Measurements from ENCODE around the gene FOXJ1. TPM values are rescaled to one million over a fixed set of nuclear protein-coding genes. Genes with fewer than 3 reads are reported as not detected.

FOXJ1 gene
- total RNA-seq, 1 donor from 2014 or later = 19.0 TPM

GRCh38 chr17:76106703-76107102 is 34.3 kb downstream of the FOXJ1 start:
- TF ChIP-seq CTCF (IDR thresholded peaks at IDR 0.05; ENCODE audit: unreplicated experiment) = no peak
- Mint-ChIP-seq H3K27ac (peak overlapping the region; percentile 96), H3K36me3 (ENCODE audit: insufficient read depth) (no peaks in the 10 kb centered on the region), H3K27me3 (no peaks in the 10 kb centered on the region), H3K9me3 (ENCODE audit: low read depth) (no peaks in the 10 kb centered on the region), H3K4me1 (ENCODE audit: low read depth) (peaks cover 22% of the 10 kb centered on the region), H3K4me3 (ENCODE audit: low read depth) (no peak overlapping the region)
- no peak for DNase-seq (ENCODE audit: low spot score, unreplicated experiment)

GRCh38 chr17:76104896-76105231 is 36.2 kb downstream of the FOXJ1 start:
- Mint-ChIP-seq H3K27ac (no peak overlapping the region), H3K27me3 (no peaks in the 10 kb centered on the region), H3K36me3 (ENCODE audit: insufficient read depth) (peaks cover 9% of the 10 kb centered on the region), H3K4me1 (ENCODE audit: low read depth) (peaks cover 23% of the 10 kb centered on the region), H3K4me3 (ENCODE audit: low read depth) (peak overlapping the region; percentile 37), H3K9me3 (ENCODE audit: low read depth) (no peaks in the 10 kb centered on the region)
- DNase-seq (ENCODE audit: low spot score, unreplicated experiment) = no peak
- TF ChIP-seq CTCF (IDR thresholded peaks at IDR 0.05; ENCODE audit: unreplicated experiment) = no peak

- no peaks in the 10 kb centered on the region for H3K9me3 Mint-ChIP-seq (ENCODE audit: low read depth)
- H3K27ac Mint-ChIP-seq = peak overlapping the region; percentile 96
- no peak for DNase-seq (ENCODE audit: low spot score, unreplicated experiment)
These were observed 36.7 kb downstream of the FOXJ1 start for GRCh38 chr17:76104140-76104895.

GRCh38 chr17:76103274-76104139 is 37.5 kb downstream of the FOXJ1 start, which contains the start of gene EXOC7:
EXOC7 (minus strand) TSS chr17:76103787; CDS start chr17:76103692, 95 bp downstream.
- Mint-ChIP-seq H3K27ac (peak within 1 kb of the TSS; percentile 96), H3K27me3 (no peaks in the 10 kb centered on the region), H3K9me3 (ENCODE audit: low read depth) (no peaks in the 10 kb centered on the region), H3K4me3 (ENCODE audit: low read depth) (peak within 1 kb of the TSS; percentile 97), H3K36me3 (ENCODE audit: insufficient read depth) (peaks cover 14% of the 10 kb centered on the region), H3K4me1 (ENCODE audit: low read depth) (peaks cover 23% of the 10 kb centered on the region)
- peak; percentile 87 for DNase-seq (ENCODE audit: low spot score, unreplicated experiment)
- no peak for TF ChIP-seq CTCF (IDR thresholded peaks at IDR 0.05; ENCODE audit: unreplicated experiment)

More at GRCh38 chr17:76104140-76104895, 36.7 kb downstream of the FOXJ1 start:
- H3K4me3 Mint-ChIP-seq (ENCODE audit: low read depth) = peak overlapping the region; percentile 97
- no peaks in the 10 kb centered on the region for H3K27me3 Mint-ChIP-seq
- TF ChIP-seq CTCF (IDR thresholded peaks at IDR 0.05; ENCODE audit: unreplicated experiment) = no peak
- H3K4me1 Mint-ChIP-seq (ENCODE audit: low read depth) = peaks cover 23% of the 10 kb centered on the region
- H3K36me3 Mint-ChIP-seq (ENCODE audit: insufficient read depth) = peaks cover 11% of the 10 kb centered on the region

GRCh38 chr17:76102944-76103273 is 38.1 kb downstream of the FOXJ1 start:
- H3K36me3 Mint-ChIP-seq (ENCODE audit: insufficient read depth) = peaks cover 14% of the 10 kb centered on the region

More at GRCh38 chr17:76102944-76103273, 38.1 kb downstream of the FOXJ1 start:
- H3K9me3 Mint-ChIP-seq (ENCODE audit: low read depth) = no peaks in the 10 kb centered on the region
- H3K27me3 Mint-ChIP-seq = no peaks in the 10 kb centered on the region
- TF ChIP-seq CTCF (IDR thresholded peaks at IDR 0.05; ENCODE audit: unreplicated experiment) = no peak
- peak overlapping the region; percentile 97 for H3K4me3 Mint-ChIP-seq (ENCODE audit: low read depth)
- peaks cover 23% of the 10 kb centered on the region for H3K4me1 Mint-ChIP-seq (ENCODE audit: low read depth)
- H3K27ac Mint-ChIP-seq = peak overlapping the region; percentile 96
- DNase-seq (ENCODE audit: low spot score, unreplicated experiment) = no peak

Data from progenitor cell of endocrine pancreas (in vitro differentiated cells).